ENCODE results near the gene SRY.
"Not testable (repeated sequence)": the region's sequence is repeated elsewhere in the genome, so short reads cannot be mapped to it uniquely, and the experiment has no call there.

SRY gene

DNA sequence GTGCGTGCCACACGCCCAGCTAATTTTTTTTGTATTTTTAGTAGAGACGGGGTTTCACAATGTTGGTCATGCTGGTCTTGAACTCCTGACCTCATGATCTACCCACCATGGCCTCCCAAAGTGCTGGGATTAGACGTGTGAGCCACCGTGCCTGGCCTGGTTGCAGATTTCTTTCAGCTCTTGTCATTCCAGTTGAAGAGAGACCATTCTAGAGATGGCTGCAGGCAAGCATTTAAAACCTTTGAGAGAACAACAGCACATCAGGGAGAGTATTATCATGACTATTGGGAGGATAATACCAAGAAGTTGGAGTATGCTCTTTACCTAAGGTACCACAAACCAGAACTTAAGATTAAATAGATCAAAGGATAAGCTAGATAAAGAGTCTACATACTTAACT, 41.0 kb upstream of the SRY start:
- no peaks in the 10 kb centered on the region for H4K20me1 ChIP-seq (ENCODE audit: insufficient read depth, low read length)
- no peaks in the 10 kb centered on the region for H3K9me2 ChIP-seq (ENCODE audit: low read depth, low read length)
- H3K4me2 ChIP-seq (ENCODE audit: low read length) = no peak overlapping the region
- no peaks in the 10 kb centered on the region for H3K36me3 ChIP-seq (ENCODE audit: insufficient read depth, low read length)
- no peak overlapping the region for H3K9ac ChIP-seq (ENCODE audit: low read length)
- no peaks in the 10 kb centered on the region for H3F3A ChIP-seq (ENCODE audit: insufficient read depth, low read length)
- H3K4me1 ChIP-seq (ENCODE audit: insufficient read depth, low read length, severe bottlenecking) = no peaks in the 10 kb centered on the region
- H3K4me3 ChIP-seq (ENCODE audit: low read depth, low read length, poor library complexity, severe bottlenecking) = no peak overlapping the region
- no peak for TF ChIP-seq EZH2 (IDR thresholded peaks at IDR 0.05; ENCODE audit: borderline replicate concordance, low read length)
- TF ChIP-seq, protein P1, sequence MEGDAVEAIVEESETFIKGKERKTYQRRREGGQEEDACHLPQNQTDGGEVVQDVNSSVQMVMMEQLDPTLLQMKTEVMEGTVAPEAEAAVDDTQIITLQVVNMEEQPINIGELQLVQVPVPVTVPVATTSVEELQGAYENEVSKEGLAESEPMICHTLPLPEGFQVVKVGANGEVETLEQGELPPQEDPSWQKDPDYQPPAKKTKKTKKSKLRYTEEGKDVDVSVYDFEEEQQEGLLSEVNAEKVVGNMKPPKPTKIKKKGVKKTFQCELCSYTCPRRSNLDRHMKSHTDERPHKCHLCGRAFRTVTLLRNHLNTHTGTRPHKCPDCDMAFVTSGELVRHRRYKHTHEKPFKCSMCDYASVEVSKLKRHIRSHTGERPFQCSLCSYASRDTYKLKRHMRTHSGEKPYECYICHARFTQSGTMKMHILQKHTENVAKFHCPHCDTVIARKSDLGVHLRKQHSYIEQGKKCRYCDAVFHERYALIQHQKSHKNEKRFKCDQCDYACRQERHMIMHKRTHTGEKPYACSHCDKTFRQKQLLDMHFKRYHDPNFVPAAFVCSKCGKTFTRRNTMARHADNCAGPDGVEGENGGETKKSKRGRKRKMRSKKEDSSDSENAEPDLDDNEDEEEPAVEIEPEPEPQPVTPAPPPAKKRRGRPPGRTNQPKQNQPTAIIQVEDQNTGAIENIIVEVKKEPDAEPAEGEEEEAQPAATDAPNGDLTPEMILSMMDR (IDR thresholded peaks at IDR 0.05; ENCODE audit: low read length) = no peak
- H3K27me3 ChIP-seq (ENCODE audit: insufficient read depth, low read length) = no peaks in the 10 kb centered on the region
- no peaks in the 10 kb centered on the region for H3K9me3 ChIP-seq (ENCODE audit: low read length)
- H2AFZ ChIP-seq (ENCODE audit: low read length) = no peak overlapping the region
- no peak overlapping the region for H3K27ac ChIP-seq (ENCODE audit: low read depth, low read length, poor library complexity, severe bottlenecking)
- no peaks in the 10 kb centered on the region for H3K79me2 ChIP-seq (ENCODE audit: insufficient read depth, low read length)

DNA sequence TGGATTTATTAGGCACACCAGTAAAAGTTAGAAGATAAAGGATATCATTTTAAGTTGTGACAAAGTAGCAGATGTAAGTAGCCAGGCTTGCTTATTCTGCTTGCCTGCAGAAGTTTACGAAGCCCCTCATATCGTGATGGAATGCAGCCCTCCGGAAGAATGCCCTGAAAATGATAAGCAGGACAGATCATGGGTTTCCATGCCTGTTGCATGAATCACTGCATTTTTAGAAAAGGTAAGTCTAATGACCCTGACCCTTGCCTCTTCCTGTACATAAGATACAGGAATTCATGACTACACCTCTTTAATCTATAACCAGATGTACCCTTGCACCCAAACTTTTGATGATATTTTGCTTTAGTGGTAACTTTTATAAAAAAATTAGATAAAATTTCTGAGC, 37.0 kb upstream of the SRY start:
- H3K79me2 ChIP-seq (ENCODE audit: insufficient read depth, low read length) = no peaks in the 10 kb centered on the region
- H3F3A ChIP-seq (ENCODE audit: insufficient read depth, low read length) = no peaks in the 10 kb centered on the region
- H2AFZ ChIP-seq (ENCODE audit: low read length) = no peak overlapping the region
- no peak overlapping the region for H3K9ac ChIP-seq (ENCODE audit: low read length)
- no peak overlapping the region for H3K27ac ChIP-seq (ENCODE audit: low read depth, low read length, poor library complexity, severe bottlenecking)
- H3K4me2 ChIP-seq (ENCODE audit: low read length) = no peak overlapping the region
- H3K4me3 ChIP-seq (ENCODE audit: low read depth, low read length, poor library complexity, severe bottlenecking) = no peak overlapping the region
- no peaks in the 10 kb centered on the region for H3K9me2 ChIP-seq (ENCODE audit: low read depth, low read length)
- no peak for TF ChIP-seq EZH2 (IDR thresholded peaks at IDR 0.05; ENCODE audit: borderline replicate concordance, low read length)
- TF ChIP-seq, protein P1 (IDR thresholded peaks at IDR 0.05; ENCODE audit: low read length) = no peak
- no peaks in the 10 kb centered on the region for H3K27me3 ChIP-seq (ENCODE audit: insufficient read depth, low read length)
- no peaks in the 10 kb centered on the region for H3K36me3 ChIP-seq (ENCODE audit: insufficient read depth, low read length)
- H3K4me1 ChIP-seq (ENCODE audit: insufficient read depth, low read length, severe bottlenecking) = no peaks in the 10 kb centered on the region
- no peaks in the 10 kb centered on the region for H4K20me1 ChIP-seq (ENCODE audit: insufficient read depth, low read length)
- no peaks in the 10 kb centered on the region for H3K9me3 ChIP-seq (ENCODE audit: low read length)

DNA sequence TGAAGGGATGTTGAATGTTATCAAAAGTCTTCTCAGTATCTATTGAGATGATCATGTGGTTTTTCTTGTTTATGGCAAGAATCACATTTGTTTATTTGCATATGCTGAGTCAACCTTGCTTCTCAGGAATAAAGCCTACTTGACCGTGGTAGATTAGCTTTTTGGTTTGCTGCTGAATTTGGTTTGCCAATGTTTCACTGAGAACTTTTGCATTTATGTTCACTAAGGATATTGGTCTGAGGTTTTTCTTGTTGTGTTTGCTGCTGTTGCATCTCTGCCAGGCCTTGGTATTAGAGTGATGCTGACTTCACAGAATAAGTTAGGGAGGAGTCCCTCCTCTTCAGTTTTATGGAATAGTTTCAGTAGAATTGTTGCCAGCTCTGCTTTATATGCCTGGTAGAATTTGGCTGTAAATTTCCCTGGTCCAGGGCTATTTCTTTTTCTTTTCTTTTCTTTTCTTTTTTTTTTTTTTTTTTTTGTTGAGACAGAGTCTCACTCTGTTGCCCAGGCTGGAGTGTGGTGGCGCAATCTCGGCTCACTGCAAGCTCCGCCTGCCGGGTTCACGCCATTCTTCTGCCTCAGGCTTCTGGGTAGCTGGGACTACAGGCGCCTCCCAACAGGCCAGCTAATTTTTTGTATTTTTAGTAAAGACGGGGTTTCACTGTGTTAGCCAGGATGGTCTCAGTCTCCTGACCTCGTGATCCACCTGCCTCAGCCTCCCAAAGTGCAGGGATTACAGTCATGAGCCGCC, 29.8 kb upstream of the SRY start:
- not testable (repeated sequence) for H3K79me2 ChIP-seq (ENCODE audit: insufficient read depth, low read length); H3K4me2 ChIP-seq (ENCODE audit: low read length); H2AFZ ChIP-seq (ENCODE audit: low read length); H3F3A ChIP-seq (ENCODE audit: insufficient read depth, low read length); H3K9ac ChIP-seq (ENCODE audit: low read length); H3K27me3 ChIP-seq (ENCODE audit: insufficient read depth, low read length); H3K4me3 ChIP-seq (ENCODE audit: low read depth, low read length, poor library complexity, severe bottlenecking); H3K36me3 ChIP-seq (ENCODE audit: insufficient read depth, low read length); H3K9me2 ChIP-seq (ENCODE audit: low read depth, low read length); H3K27ac ChIP-seq (ENCODE audit: low read depth, low read length, poor library complexity, severe bottlenecking); H4K20me1 ChIP-seq (ENCODE audit: insufficient read depth, low read length); H3K9me3 ChIP-seq (ENCODE audit: low read length); H3K4me1 ChIP-seq (ENCODE audit: insufficient read depth, low read length, severe bottlenecking)

DNA sequence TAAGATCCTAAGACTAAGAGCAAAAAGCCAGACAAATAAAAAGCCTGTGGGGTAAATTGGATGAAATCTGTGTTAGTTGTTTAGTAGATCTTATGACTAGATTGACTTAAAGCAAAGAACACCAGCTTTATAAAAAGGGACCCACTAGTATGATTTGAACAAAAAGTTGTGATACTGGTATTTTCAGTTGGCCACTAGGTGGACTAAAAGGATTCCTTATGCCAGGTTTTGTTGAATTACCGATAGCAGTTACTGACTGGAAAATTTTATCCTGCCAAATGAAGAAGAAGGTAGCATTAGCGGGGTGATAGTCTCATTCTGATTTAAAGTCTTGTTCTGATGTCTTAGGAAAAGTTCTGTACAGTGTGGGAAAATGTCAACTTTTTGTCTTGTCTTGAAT, 12.8 kb upstream of the SRY start:
- no peaks in the 10 kb centered on the region for H3K36me3 ChIP-seq (ENCODE audit: insufficient read depth, low read length)
- H3K4me1 ChIP-seq (ENCODE audit: insufficient read depth, low read length, severe bottlenecking) = no peaks in the 10 kb centered on the region
- H3K4me2 ChIP-seq (ENCODE audit: low read length) = no peak overlapping the region
- H3K79me2 ChIP-seq (ENCODE audit: insufficient read depth, low read length) = no peaks in the 10 kb centered on the region
- H3K9ac ChIP-seq (ENCODE audit: low read length) = no peak overlapping the region
- no peaks in the 10 kb centered on the region for H3K27me3 ChIP-seq (ENCODE audit: insufficient read depth, low read length)
- H2AFZ ChIP-seq (ENCODE audit: low read length) = no peak overlapping the region
- H4K20me1 ChIP-seq (ENCODE audit: insufficient read depth, low read length) = no peaks in the 10 kb centered on the region
- H3K27ac ChIP-seq (ENCODE audit: low read depth, low read length, poor library complexity, severe bottlenecking) = no peak overlapping the region
- H3K9me2 ChIP-seq (ENCODE audit: low read depth, low read length) = no peaks in the 10 kb centered on the region
- no peaks in the 10 kb centered on the region for H3K9me3 ChIP-seq (ENCODE audit: low read length)
- H3F3A ChIP-seq (ENCODE audit: insufficient read depth, low read length) = no peaks in the 10 kb centered on the region
- H3K4me3 ChIP-seq (ENCODE audit: low read depth, low read length, poor library complexity, severe bottlenecking) = no peak overlapping the region
- no peak for TF ChIP-seq EZH2 (IDR thresholded peaks at IDR 0.05; ENCODE audit: borderline replicate concordance, low read length)
- TF ChIP-seq, protein P1 (IDR thresholded peaks at IDR 0.05; ENCODE audit: low read length) = peak; percentile 45; the same call in 1 of the 2 replicates
